GM18520 (cell line): Measurements from ENCODE around the gene UTP11.
"Not testable (repeated sequence)": the region's sequence is repeated elsewhere in the genome, so short reads cannot be mapped to it uniquely, and the experiment has no call there.

ENCODE experiments used
- ATAC-seq: cut with Tn5 transposase; IDR thresholded peaks from one replicate; pipeline ENCODE4 v1.9.1; 2021; ENCODE audit not compliant: unreplicated experiment

The UTP11 gene

GRCh38 chr1:38012363-38013226 is at the start of gene UTP11:
UTP11 (plus strand) TSS chr1:38012734; CDS start chr1:38012803, 69 bp downstream.
- peak; percentile 97 for ATAC-seq

GRCh38 chr1:37964106-37964505 is 48.4 kb upstream of the UTP11 start:
- not testable (repeated sequence) for ATAC-seq

- ATAC-seq = no peak
These were observed 47.2 kb upstream of the UTP11 start for GRCh38 chr1:37965301-37965700.

GRCh38 chr1:37973684-37974083 is 38.9 kb upstream of the UTP11 start:
- ATAC-seq = not testable (repeated sequence)

GRCh38 chr1:37974567-37974966 is 38.0 kb upstream of the UTP11 start:
- ATAC-seq = no peak

- not testable (repeated sequence) for ATAC-seq
These were observed 37.5 kb upstream of the UTP11 start for GRCh38 chr1:37975083-37975482.

GRCh38 chr1:37978541-37978940 is 34.0 kb upstream of the UTP11 start:
- ATAC-seq = no peak

- no peak for ATAC-seq
These were observed 29.0 kb upstream of the UTP11 start for GRCh38 chr1:37983546-37983945.

GRCh38 chr1:37987679-37988078 is 24.9 kb upstream of the UTP11 start:
- no peak for ATAC-seq

- ATAC-seq = peak; percentile 21
These were observed 23.1 kb upstream of the UTP11 start for GRCh38 chr1:37989361-37989930.

GRCh38 chr1:37994886-37995566 is 17.5 kb upstream of the UTP11 start:
- no peak for ATAC-seq

- no peak for ATAC-seq
These were observed 16.7 kb upstream of the UTP11 start for GRCh38 chr1:37995751-37996345.

GRCh38 chr1:37997256-37998088 is 15.1 kb upstream of the UTP11 start:
- no peak for ATAC-seq

- ATAC-seq = no peak
These were observed 14.3 kb upstream of the UTP11 start for GRCh38 chr1:37998089-37998808.

- ATAC-seq = no peak
These were observed 13.6 kb upstream of the UTP11 start for GRCh38 chr1:37998913-37999429.

GRCh38 chr1:37999430-38000232 is 12.9 kb upstream of the UTP11 start:
- ATAC-seq = no peak

- no peak for ATAC-seq
These were observed 12.4 kb upstream of the UTP11 start for GRCh38 chr1:38000233-38000528.

GRCh38 chr1:38000529-38001455 is 11.7 kb upstream of the UTP11 start:
- no peak for ATAC-seq
